GM12878 (cell line): Measurements from ENCODE around the gene CFAP90. TPM values are rescaled to one million over a fixed set of nuclear protein-coding genes. Genes with fewer than 3 reads are reported as not detected.

Experiments
- ATAC-seq: fragments of 200-7000 bp; cut with Tn5 transposase; 3 replicates; pipeline ENCODE4 v1.9.1; 2020; ENCODE audit warnings: mild to moderate bottlenecking, moderate library complexity
- BruUV-seq: library from RNA; stranded (reverse); fragments of 400-500 nt; replicated peaks from 2 replicates; lab custom pipeline; 2021; lab: Mats Ljungman, UMichigan
- CTCF ChIA-PET: fragments of 300-600 bp; sonication (Branson Sonifier 250); formaldehyde crosslinking; extraction: SDS; loops from one replicate; lab custom pipeline; 2021; ENCODE audit warnings: inconsistent platforms; lab: Yijun Ruan, JAX
- POLR2A ChIA-PET: fragments of 350-600 bp; formaldehyde crosslinking; extraction: SDS; loops from one replicate; lab custom pipeline; 2021; ENCODE audit warnings: inconsistent platforms; lab: Charles Lee
- RAD21 ChIA-PET: fragments of 300-600 bp; sonication (Branson Sonifier 250); formaldehyde crosslinking; loops from one replicate; lab custom pipeline; 2023; ENCODE audit warnings: antibody characterized with exemption; ENCODE audit not compliant: unreplicated experiment; lab: Charles Lee
- SMC1A ChIA-PET: fragments of 300-600 bp; sonication (Branson Sonifier 250); formaldehyde crosslinking; loops from one replicate; lab custom pipeline; 2023; ENCODE audit not compliant: unreplicated experiment, uncharacterized antibody; lab: Charles Lee
- DNase-seq: peaks from one replicate; pipeline ENCODE4 v3.0.0-alpha.2; 2011; ENCODE audit warnings: low read depth, low spot score
- FAIRE-seq: peaks from 3 replicates; lab custom pipeline; 2011; peaks lifted over from hg19 to GRCh38; lab: Jason Lieb, UNC
- H2AFZ ChIP-seq: 2 replicates; pipeline ENCODE4 v1.6.0; 2011; ENCODE audit warnings: low read depth, low read length, control low read depth; ENCODE audit not compliant: control insufficient read depth
- H3K27ac ChIP-seq: 2 replicates; pipeline ENCODE4 v1.5.1; 2011; ENCODE audit warnings: control low read depth; ENCODE audit not compliant: control insufficient read depth, insufficient read depth
- H3K27me3 ChIP-seq, 2 experiments: replicated peaks in 1 of 2; 2 replicates each; pipeline versions ENCODE4 v1.6.0 to v1.6.1; 2011; ENCODE audit warnings: low read length in 1 of 2; ENCODE audit not compliant: control insufficient read depth in 2 of 2, insufficient read depth in 2 of 2
- H3K36me3 ChIP-seq, 2 experiments: 2 replicates each; pipeline ENCODE4 v1.5.1; 2011; ENCODE audit warnings: low read length in 1 of 2; ENCODE audit not compliant: control insufficient read depth in 2 of 2, insufficient read depth in 2 of 2
- H3K4me1 ChIP-seq: 2 replicates; pipeline ENCODE4 v1.6.1; 2011; ENCODE audit warnings: mild to moderate bottlenecking, low read length, moderate library complexity, mixed read lengths; ENCODE audit not compliant: control insufficient read depth, insufficient read depth
- H3K4me2 ChIP-seq: 2 replicates; pipeline ENCODE4 v1.6.0; 2011; ENCODE audit warnings: control low read depth; ENCODE audit not compliant: control insufficient read depth, insufficient read depth
- H3K4me3 ChIP-seq: fragments of 200-600 bp; sonication (generic); 2 replicates; pipeline ENCODE4 v1.5.1; 2016
- H3K79me2 ChIP-seq: 2 replicates; pipeline ENCODE4 v1.6.0; 2011; ENCODE audit warnings: low read length; ENCODE audit not compliant: control insufficient read depth, insufficient read depth
- H3K9ac ChIP-seq: 2 replicates; pipeline ENCODE4 v1.8.0; 2011; ENCODE audit warnings: low read length, control low read depth, mixed read lengths; ENCODE audit not compliant: control insufficient read depth, insufficient read depth
- H3K9me3 ChIP-seq: replicated peaks from 3 replicates; pipeline ENCODE4 v1.5.1; 2011; ENCODE audit warnings: mild to moderate bottlenecking, low read length; ENCODE audit not compliant: control insufficient read depth, insufficient read depth
- H4K20me1 ChIP-seq: 2 replicates; pipeline ENCODE4 v1.6.0; 2011; ENCODE audit not compliant: control insufficient read depth, insufficient read depth
- BCL3 ChIP-seq: IDR thresholded peaks from 2 replicates; pipeline ENCODE4 v1.6.1; 2011; ENCODE audit warnings: borderline replicate concordance, low read depth, mild to moderate bottlenecking, moderate library complexity, low read length; ENCODE audit not compliant: insufficient read depth, poor library complexity, severe bottlenecking
- NBN ChIP-seq: fragments of 450-650 bp; IDR thresholded peaks from 2 replicates; pipeline ENCODE4 v1.6.1; 2016
- NFYB ChIP-seq: IDR thresholded peaks from 2 replicates; pipeline ENCODE4 v1.6.1; 2011; ENCODE audit warnings: low read depth, mild to moderate bottlenecking, low read length, improper control_type of control experiment, moderate library complexity; ENCODE audit not compliant: insufficient read depth
- PAX5 ChIP-seq: IDR thresholded peaks from 2 replicates; pipeline ENCODE4 v1.6.1; 2011; ENCODE audit warnings: low read depth, low read length, borderline replicate concordance
- PRDM15 ChIP-seq: fragments of 450-650 bp; formaldehyde crosslinking; IDR thresholded peaks from 2 replicates; pipeline ENCODE4 v1.4.0; 2020; ENCODE audit warnings: mild to moderate bottlenecking, moderate library complexity
- RAD21 ChIP-seq: IDR thresholded peaks from 2 replicates; pipeline ENCODE4 v1.6.1; 2011; ENCODE audit warnings: mild to moderate bottlenecking, low read depth, low read length, moderate library complexity; ENCODE audit not compliant: insufficient read depth
- SIX5 ChIP-seq: IDR thresholded peaks from 2 replicates; pipeline ENCODE4 v1.6.1; 2011; ENCODE audit warnings: mild to moderate bottlenecking, low read depth, low read length, moderate library complexity; ENCODE audit not compliant: severe bottlenecking
- SRF ChIP-seq, 2 experiments: IDR thresholded peaks; 2 replicates each; pipeline ENCODE4 v1.6.1; 2011; ENCODE audit warnings: low read depth in 2 of 2, low read length in 2 of 2, mild to moderate bottlenecking in 1 of 2, moderate library complexity in 1 of 2
- ZBTB11 ChIP-seq: fragments of 450-650 bp; formaldehyde crosslinking; IDR thresholded peaks from 2 replicates; pipeline ENCODE4 v1.5.0; 2022; ENCODE audit warnings: mild to moderate bottlenecking, missing genetic modification characterization
- ZSCAN29 ChIP-seq: fragments of 450-650 bp; IDR thresholded peaks from 2 replicates; pipeline ENCODE4 v1.6.1; 2017; ENCODE audit warnings: mild to moderate bottlenecking, moderate library complexity
- WGBS: methylation state at CpG from one replicate; pipeline ENCODE4 v1.1.6; 2016; ENCODE audit warnings: low lambda C conversion rate; ENCODE audit not compliant: insufficient replicate concordance, insufficient coverage; ENCODE audit errors: missing lambda C conversion rate; 5-methylcytosine and 5-hydroxymethylcytosine counted together
- in situ Hi-C: fragments of 300-500 bp; cut with MboI; formaldehyde crosslinking; loops from 9 replicates; pipeline ENCODE4 v1.14.3; 2018; ENCODE audit warnings: mixed read lengths
- intact Hi-C: fragments of 100-400 bp; cut with micrococcal nuclease; formaldehyde crosslinking; loops from one replicate; pipeline ENCODE4 v1.14.2; 2022; ENCODE audit not compliant: unreplicated experiment
- polyA plus RNA-seq, 11 experiments: library from polyadenylated mRNA; depleted of rRNA in 4 of 11; unstranded in 6 of 11; stranded (reverse) in 5 of 11; fragments of >200 nt; fragmentation: Nextera tagmentation in 4 of 11; fragmentation: Illumina TruSeq in 1 of 11; extraction: Ambion mirVana in 4 of 11; extraction: Trizol in 1 of 11; gene quantifications; 1 replicate in 1 of 11; 2 replicates in 10 of 11; pipeline versions ENCODE4 v1.2.1 to v1.2.3, GENCODE V29; 2011 to 2016; ENCODE audit warnings: inconsistent platforms in 2 of 11, missing spikeins in 2 of 11, low read depth in 1 of 11
- total RNA-seq, 4 experiments: library from RNA; depleted of rRNA in 3 of 4; stranded (reverse); fragments of >200 nt in 3 of 4; fragmentation: Illumina TruSeq in 1 of 4; extraction: Trizol in 1 of 4; gene quantifications; 2 replicates each; pipeline versions ENCODE4 v1.2.1 to v1.2.3, GENCODE V29; 2013 to 2021
- TF ChIP-seq, protein P1 (sequence below): IDR thresholded peaks from 2 replicates; pipeline ENCODE4 v1.6.1; 2011; ENCODE audit warnings: low read depth, mild to moderate bottlenecking, low read length, moderate library complexity, borderline replicate concordance; ENCODE audit errors: extremely low read depth
- TF ChIP-seq, protein P2 (sequence below): fragments of 450-650 bp; IDR thresholded peaks from 2 replicates; pipeline ENCODE4 v1.6.1; 2018; ENCODE audit warnings: borderline replicate concordance, mild to moderate bottlenecking; ENCODE audit not compliant: partially characterized antibody

Gene CFAP90
- total and polyA plus RNA-seq, 10 of the 15 experiments (the other 5 are each of a cell fraction or from before 2014, with no cell fraction given): not detected

DNA sequence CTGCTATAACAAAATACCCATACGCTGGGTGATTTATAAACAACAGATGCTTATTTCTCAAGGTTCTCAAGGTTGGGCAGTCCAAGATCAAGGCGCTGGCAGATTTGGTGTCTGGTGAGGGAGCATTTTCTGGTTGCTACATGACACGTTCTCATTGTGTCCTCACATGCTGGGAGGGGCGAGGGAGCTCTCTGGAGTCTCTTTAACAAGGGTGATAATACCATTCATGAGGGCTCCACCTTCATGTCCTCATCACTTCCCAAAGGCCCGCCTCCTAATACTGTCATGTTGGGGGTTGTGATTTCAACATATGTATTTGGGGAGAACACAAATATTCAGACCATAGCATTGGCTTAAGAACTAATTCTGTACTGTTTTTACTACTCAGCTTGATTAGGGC is 4.6 kb downstream of the CFAP90 start:
- Histone ChIP-seq H3K4me1 (no peaks in the 10 kb centered on the region), H3K27ac (no peak overlapping the region), H3K9me3 (no peaks in the 10 kb centered on the region; the same call in 2 of the 3 replicates), H4K20me1 (no peaks in the 10 kb centered on the region), H2AFZ (no peak overlapping the region), H3K9ac (no peak overlapping the region), H3K27me3 (peaks cover 4 to 9% of the 10 kb centered on the region in 2 experiments; a peak in 3 of 4 replicates), H3K4me2 (no peak overlapping the region), H3K4me3 (no peak overlapping the region), H3K79me2 (no peaks in the 10 kb centered on the region), H3K36me3 (no peaks in the 10 kb centered on the region)
- no TSS peak for BruUV-seq
- ATAC-seq (no peak), FAIRE-seq (no peak), DNase-seq (no peak)
- 12% methylated on average over 5 of the region's 5 CpGs for WGBS
- ChIA-PET POLR2A (no interaction called here), CTCF (interaction anchor here (1.1 to 1.3 kb wide), 2 partner anchors 12 to 100 kb away, joined by 3 read pairs; no protein-coding TSS in a partner anchor), SMC1A (interaction anchor here (1.1 kb wide), 1 partner anchor 9 kb away, joined by 3 read pairs; no protein-coding TSS in a partner anchor), RAD21 (no interaction called here)
- intact Hi-C loops: no loop called here
- in situ Hi-C loops: no loop called here
- TF ChIP-seq BCL3: no peak
- no peak for TF ChIP-seq PAX5
- TF ChIP-seq NBN: no peak
- TF ChIP-seq ZSCAN29: no peak
- TF ChIP-seq NFYB: no peak
- TF ChIP-seq SIX5: no peak
- TF ChIP-seq PRDM15 (CRISPR knock-in tag): no peak
- no peak for TF ChIP-seq SRF (IDR thresholded peaks at IDR 0.05; ENCODE audit: low read depth in 2 of 2, low read length in 2 of 2)
- TF ChIP-seq ZBTB11 (CRISPR knock-in tag): no peak
- no peak for TF ChIP-seq RAD21
- TF ChIP-seq, protein P1, sequence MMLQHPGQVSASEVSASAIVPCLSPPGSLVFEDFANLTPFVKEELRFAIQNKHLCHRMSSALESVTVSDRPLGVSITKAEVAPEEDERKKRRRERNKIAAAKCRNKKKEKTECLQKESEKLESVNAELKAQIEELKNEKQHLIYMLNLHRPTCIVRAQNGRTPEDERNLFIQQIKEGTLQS: no peak
- TF ChIP-seq, protein P2, sequence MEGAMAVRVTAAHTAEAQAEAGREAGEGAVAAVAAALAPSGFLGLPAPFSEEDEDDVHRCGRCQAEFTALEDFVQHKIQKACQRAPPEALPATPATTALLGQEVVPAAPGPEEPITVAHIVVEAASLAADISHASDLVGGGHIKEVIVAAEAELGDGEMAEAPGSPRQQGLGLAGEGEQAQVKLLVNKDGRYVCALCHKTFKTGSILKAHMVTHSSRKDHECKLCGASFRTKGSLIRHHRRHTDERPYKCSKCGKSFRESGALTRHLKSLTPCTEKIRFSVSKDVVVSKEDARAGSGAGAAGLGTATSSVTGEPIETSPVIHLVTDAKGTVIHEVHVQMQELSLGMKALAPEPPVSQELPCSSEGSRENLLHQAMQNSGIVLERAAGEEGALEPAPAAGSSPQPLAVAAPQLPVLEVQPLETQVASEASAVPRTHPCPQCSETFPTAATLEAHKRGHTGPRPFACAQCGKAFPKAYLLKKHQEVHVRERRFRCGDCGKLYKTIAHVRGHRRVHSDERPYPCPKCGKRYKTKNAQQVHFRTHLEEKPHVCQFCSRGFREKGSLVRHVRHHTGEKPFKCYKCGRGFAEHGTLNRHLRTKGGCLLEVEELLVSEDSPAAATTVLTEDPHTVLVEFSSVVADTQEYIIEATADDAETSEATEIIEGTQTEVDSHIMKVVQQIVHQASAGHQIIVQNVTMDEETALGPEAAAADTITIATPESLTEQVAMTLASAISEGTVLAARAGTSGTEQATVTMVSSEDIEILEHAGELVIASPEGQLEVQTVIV: no peak
